ENCODE data around the gene LTBP2. TPM values are rescaled to one million over a fixed set of nuclear protein-coding genes. Genes with fewer than 3 reads are reported as not detected.

Gene LTBP2
- polyA plus RNA-seq, 2 of the 4 experiments (the other 2 are of a cell fraction): 4.9 to 14.4 TPM

GRCh38 chr14:74574706-74575105, 37.3 kb downstream of the LTBP2 start:
- peak overlapping the region; percentile 91 to 95; a peak in 5 of 6 replicates for H3K27ac ChIP-seq
- ChIA-PET CTCF (interaction anchor here (0.6 to 4.5 kb wide), 5 partner anchors 10 to 73 kb away, joined by 3 to 42 read pairs (median 4); partner anchors contain the start of gene LTBP2), POLR2A (no interaction called here)
- no peak overlapping the region for H3K4me3 ChIP-seq
- DNase-seq (ENCODE audit: low read depth in 1 of 2, low spot score in 1 of 2) (no peak), ATAC-seq (no peak), FAIRE-seq (no peak)
- 93% methylated on average over 6 of the region's 6 CpGs for WGBS (ENCODE audit: missing lambda C conversion rate)
- H3K9me3 ChIP-seq: no peaks in the 10 kb centered on the region
- TF ChIP-seq ELK1 (IDR thresholded peaks at IDR 0.05; ENCODE audit: low read depth, low read length): no peak
- H3K4me2 ChIP-seq: no peak overlapping the region
- H3K4me1 ChIP-seq: peaks cover 82% of the 10 kb centered on the region

GRCh38 chr14:74574090-74574433, 38.0 kb downstream of the LTBP2 start:
- CTCF ChIA-PET: interaction anchor here (1.4 to 4.5 kb wide), 4 partner anchors 14 to 83 kb away, joined by 3 to 42 read pairs (median 12); partner anchors contain the start of gene LTBP2
- H3K27ac ChIP-seq: peak overlapping the region; percentile 91 to 95
- peaks cover 82% of the 10 kb centered on the region for H3K4me1 ChIP-seq

GRCh38 chr14:74573421-74574089, 38.5 kb downstream of the LTBP2 start:
- POLR2A ChIA-PET: interaction anchor here (0.9 to 2.9 kb wide), 2 partner anchors 10 to 80 kb away, joined by 3 to 17 read pairs; partner anchors contain the start of genes ISCA2 and NPC2
- Histone ChIP-seq H3K4me1 (peaks cover 82% of the 10 kb centered on the region), H3K27ac (peak overlapping the region; percentile 91 to 95), H3K4me3 (no peak overlapping the region), H3K9me3 (no peaks in the 10 kb centered on the region), H3K4me2 (peak overlapping the region; percentile 80; the same call in 2 of the 3 replicates)
- FAIRE-seq (no peak), DNase-seq (ENCODE audit: low read depth in 1 of 2, low spot score in 1 of 2) (no peak), ATAC-seq (peak in 1 of 2 experiments; percentile 8; a peak in 1 of 6 replicates)
- CTCF ChIA-PET: interaction anchor here (0.8 to 4.5 kb wide), 9 partner anchors 10 to 231 kb away, joined by 3 to 42 read pairs (median 4); partner anchors contain the start of genes LTBP2 and YLPM1
- WGBS (ENCODE audit: missing lambda C conversion rate): 67% methylated on average over 13 of the region's 13 CpGs
- TF ChIP-seq MYC (IDR thresholded peaks at IDR 0.05; ENCODE audit: borderline replicate concordance, low read length) (no peak), MAZ (IDR thresholded peaks at IDR 0.05; ENCODE audit: borderline replicate concordance, low read depth, low read length) (no peak), SREBF2 (IDR thresholded peaks at IDR 0.05) (no peak), JUN (IDR thresholded peaks at IDR 0.05) (no peak), RNF2 (IDR thresholded peaks at IDR 0.05; ENCODE audit: borderline replicate concordance, low read depth) (no peak), E2F6 (IDR thresholded peaks at IDR 0.05; ENCODE audit: borderline replicate concordance, low read depth) (no peak), ZFP36 (IDR thresholded peaks at IDR 0.05; ENCODE audit: borderline replicate concordance, partially characterized antibody) (no peak), FOSL2 (IDR thresholded peaks at IDR 0.05) (no peak), FOSL2 (CRISPR knock-in tag; IDR thresholded peaks at IDR 0.05) (no peak), CHD2 (IDR thresholded peaks at IDR 0.05; ENCODE audit: low read length, partially characterized antibody) (no peak), CBX2 (IDR thresholded peaks at IDR 0.05; ENCODE audit: borderline replicate concordance, low read depth) (no peak)

More at GRCh38 chr14:74574090-74574433, 38.0 kb downstream of the LTBP2 start:
- FAIRE-seq (no peak), DNase-seq (ENCODE audit: low read depth in 1 of 2, low spot score in 1 of 2) (no peak), ATAC-seq (no peak)
- 91% methylated on average over 4 of the region's 4 CpGs for WGBS (ENCODE audit: missing lambda C conversion rate)
- Histone ChIP-seq H3K4me3 (no peak overlapping the region), H3K4me2 (no peak overlapping the region), H3K9me3 (no peaks in the 10 kb centered on the region)
- POLR2A ChIA-PET: no interaction called here
- TF ChIP-seq HOXA7 (CRISPR knock-in tag; IDR thresholded peaks at IDR 0.05): no peak
- no peak for TF ChIP-seq MYC (IDR thresholded peaks at IDR 0.05; ENCODE audit: borderline replicate concordance, low read length)
- no peak for TF ChIP-seq REST (IDR thresholded peaks at IDR 0.05)
- no peak for TF ChIP-seq NR3C1 (IDR thresholded peaks at IDR 0.05)
- TF ChIP-seq PHF8 (IDR thresholded peaks at IDR 0.05; ENCODE audit: borderline replicate concordance, low read depth): no peak
- TF ChIP-seq KDM5A (IDR thresholded peaks at IDR 0.05): no peak
- no peak for TF ChIP-seq ZSCAN20 (CRISPR knock-in tag; IDR thresholded peaks at IDR 0.05)
- no peak for TF ChIP-seq POLR2AphosphoS2 (conservative IDR thresholded peaks at IDR 0.05; ENCODE audit: low read length)
- TF ChIP-seq EP300 (IDR thresholded peaks at IDR 0.05): no peak
- TF ChIP-seq FOSB (CRISPR knock-in tag; IDR thresholded peaks at IDR 0.05): no peak
- no peak for TF ChIP-seq HDAC2 (IDR thresholded peaks at IDR 0.05)
- no peak for TF ChIP-seq FOXS1 (CRISPR knock-in tag; IDR thresholded peaks at IDR 0.05)
